ENCODE measurements around the gene USP3.

DNA sequence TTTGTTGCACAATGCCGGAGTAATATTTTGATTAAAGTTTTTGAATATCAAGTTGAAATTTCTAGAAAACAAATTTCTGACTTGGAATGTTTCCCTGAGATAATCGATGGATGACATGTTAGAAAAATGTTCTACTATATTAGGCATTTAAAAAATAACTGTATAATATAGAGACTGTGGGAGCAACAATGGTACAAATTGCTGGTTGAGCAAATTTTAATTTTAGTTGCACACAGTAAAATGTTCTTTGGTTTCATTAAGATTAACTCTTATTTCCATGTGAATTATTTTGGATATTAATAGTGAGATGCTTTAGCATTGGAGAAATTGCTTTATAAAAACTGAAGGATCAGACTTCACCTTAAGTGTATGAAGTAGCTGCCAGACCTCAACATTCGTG is 9.3 kb downstream of the USP3 start:
- TF ChIP-seq TSHZ2 (CRISPR knock-in tag; IDR thresholded peaks at IDR 0.05) (no peak), RARB (CRISPR knock-in tag; IDR thresholded peaks at IDR 0.05) (no peak), ESRRG (CRISPR knock-in tag; IDR thresholded peaks at IDR 0.05) (no peak)
- TF ChIP-seq, protein P1, sequence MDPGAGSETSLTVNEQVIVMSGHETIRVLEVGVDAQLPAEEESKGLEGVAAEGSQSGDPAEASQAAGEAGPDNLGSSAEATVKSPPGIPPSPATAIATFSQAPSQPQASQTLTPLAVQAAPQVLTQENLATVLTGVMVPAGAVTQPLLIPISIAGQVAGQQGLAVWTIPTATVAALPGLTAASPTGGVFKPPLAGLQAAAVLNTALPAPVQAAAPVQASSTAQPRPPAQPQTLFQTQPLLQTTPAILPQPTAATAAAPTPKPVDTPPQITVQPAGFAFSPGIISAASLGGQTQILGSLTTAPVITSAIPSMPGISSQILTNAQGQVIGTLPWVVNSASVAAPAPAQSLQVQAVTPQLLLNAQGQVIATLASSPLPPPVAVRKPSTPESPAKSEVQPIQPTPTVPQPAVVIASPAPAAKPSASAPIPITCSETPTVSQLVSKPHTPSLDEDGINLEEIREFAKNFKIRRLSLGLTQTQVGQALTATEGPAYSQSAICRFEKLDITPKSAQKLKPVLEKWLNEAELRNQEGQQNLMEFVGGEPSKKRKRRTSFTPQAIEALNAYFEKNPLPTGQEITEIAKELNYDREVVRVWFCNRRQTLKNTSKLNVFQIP (CRISPR knock-in tag; IDR thresholded peaks at IDR 0.05; ENCODE audit: borderline replicate concordance, low read depth) = no peak

Measured in SK-N-SH treated with all-trans-retinoic acid at 6 μM for 48 hours (cell line).